Frontal cortex (tissue), 4 donors: ENCODE results near the gene L3MBTL2. TPM values are rescaled to one million over a fixed set of nuclear protein-coding genes. Genes with fewer than 3 reads are reported as not detected.
"Not testable (repeated sequence)": the region's sequence is repeated elsewhere in the genome, so short reads cannot be mapped to it uniquely, and the experiment has no call there.

Experiments used
- DNase-seq, 2 donors: peaks; one replicate each; pipeline ENCODE4 v3.0.0; 2012; ENCODE audit warnings: low spot score in 2 of 2
- FAIRE-seq: peaks from 2 replicates; lab custom pipeline; 2012; peaks lifted over from hg19 to GRCh38; lab: Jason Lieb, UNC
- total RNA-seq: library from RNA; depleted of rRNA; stranded (reverse); fragments of >200 nt; gene quantifications from one replicate; pipeline ENCODE4 v1.2.3, GENCODE V29; 2014
- donor health status: control.
- donor health status: control.
- donor health status: control.

The L3MBTL2 gene
- 22.8 TPM for total RNA-seq

DNA sequence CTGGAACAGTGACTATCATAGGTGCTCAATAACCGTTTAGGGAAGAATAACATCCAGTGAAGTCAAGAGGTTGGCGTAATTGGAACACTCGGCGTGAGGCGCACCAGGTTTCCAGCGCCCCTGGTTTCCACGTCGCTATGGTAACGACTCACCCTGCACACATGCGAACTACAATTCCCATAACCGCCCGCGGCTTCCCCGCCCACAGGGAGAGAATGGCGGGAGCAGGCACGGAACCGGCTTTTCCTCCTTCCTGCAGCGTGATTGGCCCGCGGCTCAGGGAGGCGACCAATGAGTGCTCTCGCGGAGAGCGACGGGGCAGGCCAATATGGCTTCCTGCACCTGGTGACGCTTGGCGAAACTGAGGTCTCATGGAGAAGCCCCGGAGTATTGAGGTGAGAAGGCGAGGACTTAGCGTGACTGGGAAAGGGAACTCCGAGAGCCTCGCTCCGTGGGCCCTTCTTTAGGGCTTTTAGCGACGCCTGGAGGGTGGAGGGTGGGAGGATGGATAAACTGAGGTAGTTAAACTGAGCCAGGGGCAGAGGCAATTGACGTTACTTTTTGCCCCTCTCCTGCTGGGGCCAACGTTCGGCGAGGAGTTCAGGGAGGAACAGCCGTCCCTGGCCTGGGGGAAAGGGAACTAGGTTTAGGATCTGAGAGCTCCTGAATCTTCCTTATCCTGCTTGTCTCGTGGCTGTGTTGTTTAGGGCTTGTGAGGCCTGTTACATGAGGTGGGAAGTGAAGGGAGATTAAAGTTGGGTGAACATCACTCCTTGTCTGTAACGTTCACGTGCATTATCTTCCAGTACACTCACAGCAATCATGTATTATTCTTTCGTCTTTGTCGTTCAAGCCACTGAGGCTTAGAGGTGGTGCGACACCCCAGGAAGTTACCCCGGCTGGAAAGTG, at the start of gene L3MBTL2:
Gene L3MBTL2, plus strand, starts transcription at position 321 of the 909 bp plus-strand sequence. Its CDS starts 51 bp downstream, at position 372.
- FAIRE-seq (peak; percentile 90), DNase-seq (peak; percentile 88 to 99)

DNA sequence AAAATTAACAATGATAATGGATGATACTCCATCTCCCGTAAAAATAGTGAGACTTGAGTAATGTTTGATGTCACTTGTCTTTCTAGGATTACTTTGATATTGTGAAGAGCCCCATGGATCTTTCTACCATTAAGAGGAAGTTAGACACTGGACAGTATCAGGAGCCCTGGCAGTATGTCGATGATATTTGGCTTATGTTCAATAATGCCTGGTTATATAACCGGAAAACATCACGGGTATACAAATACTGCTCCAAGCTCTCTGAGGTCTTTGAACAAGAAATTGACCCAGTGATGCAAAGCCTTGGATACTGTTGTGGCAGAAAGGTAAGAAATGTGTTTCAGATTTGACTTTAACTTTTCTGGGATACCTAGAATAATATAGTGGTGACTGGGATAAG, 48.0 kb upstream of the L3MBTL2 start:
- FAIRE-seq: no peak
- DNase-seq: no peak

DNA sequence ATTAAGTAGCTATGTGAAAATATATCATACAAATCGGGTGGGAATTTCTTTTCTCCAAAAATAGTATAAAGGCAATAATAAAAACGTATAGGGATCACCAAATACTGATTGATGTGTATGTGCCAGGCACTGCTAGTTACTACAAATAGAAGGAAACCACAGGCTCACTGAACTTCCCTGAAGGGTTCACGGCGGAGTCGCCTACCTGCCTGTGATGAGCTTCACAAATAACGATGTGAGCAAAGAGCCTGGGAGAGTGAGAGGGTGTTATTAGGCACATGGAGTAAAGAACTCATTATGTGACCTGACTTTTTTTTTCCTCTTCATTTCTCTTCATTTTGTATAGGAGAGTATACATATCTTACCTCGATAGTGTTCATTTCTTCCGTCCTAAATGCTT, 36.0 kb upstream of the L3MBTL2 start:
- DNase-seq (no peak), FAIRE-seq (no peak)

DNA sequence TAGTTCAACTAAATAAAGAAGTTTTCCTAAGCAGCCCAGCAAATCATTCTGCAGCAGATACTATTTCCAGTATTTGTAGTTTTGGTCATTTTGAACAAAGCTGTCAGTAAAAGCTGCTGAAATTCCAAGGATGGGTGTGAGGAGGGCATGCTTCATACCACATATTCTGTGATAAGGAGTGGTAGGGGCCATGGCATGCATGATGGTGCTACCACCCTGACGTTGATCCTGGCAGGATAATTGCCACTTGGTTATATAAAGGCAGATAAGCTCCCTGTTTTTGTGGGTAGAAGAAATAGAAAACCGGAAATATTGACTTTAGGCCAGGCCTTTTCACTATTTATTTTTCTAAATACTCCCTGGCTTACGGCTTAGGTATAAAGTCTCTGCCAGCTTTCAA, 33.1 kb upstream of the L3MBTL2 start:
- FAIRE-seq (no peak), DNase-seq (no peak)

DNA sequence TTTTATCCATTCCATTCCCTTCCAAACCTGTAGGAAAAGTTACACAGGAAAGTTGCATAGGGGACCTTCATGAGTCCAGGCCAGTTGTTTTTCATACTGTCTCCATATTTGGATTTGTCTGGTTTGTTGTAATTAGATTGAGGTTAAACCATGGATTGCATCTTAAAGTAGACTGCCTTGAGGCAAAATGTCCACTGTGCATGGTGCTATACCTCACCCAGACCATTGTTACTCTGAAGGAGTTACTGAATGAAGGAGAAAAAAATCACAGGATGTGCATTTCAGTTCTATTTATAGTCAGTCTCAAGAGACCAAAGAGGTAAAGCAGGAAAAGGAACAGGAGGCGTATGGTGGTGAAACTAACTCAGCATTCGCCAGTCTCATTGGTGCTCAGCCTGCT, 29.6 kb upstream of the L3MBTL2 start:
- DNase-seq (no peak), FAIRE-seq (no peak)

DNA sequence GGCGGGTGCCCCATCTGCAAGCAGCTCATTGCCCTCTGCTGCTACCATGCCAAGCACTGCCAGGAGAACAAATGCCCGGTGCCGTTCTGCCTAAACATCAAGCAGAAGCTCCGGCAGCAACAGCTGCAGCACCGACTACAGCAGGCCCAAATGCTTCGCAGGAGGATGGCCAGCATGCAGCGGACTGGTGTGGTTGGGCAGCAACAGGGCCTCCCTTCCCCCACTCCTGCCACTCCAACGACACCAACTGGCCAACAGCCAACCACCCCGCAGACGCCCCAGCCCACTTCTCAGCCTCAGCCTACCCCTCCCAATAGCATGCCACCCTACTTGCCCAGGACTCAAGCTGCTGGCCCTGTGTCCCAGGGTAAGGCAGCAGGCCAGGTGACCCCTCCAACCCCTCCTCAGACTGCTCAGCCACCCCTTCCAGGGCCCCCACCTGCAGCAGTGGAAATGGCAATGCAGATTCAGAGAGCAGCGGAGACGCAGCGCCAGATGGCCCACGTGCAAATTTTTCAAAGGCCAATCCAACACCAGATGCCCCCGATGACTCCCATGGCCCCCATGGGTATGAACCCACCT, 28.0 kb upstream of the L3MBTL2 start:
- DNase-seq (no peak), FAIRE-seq (no peak)

DNA sequence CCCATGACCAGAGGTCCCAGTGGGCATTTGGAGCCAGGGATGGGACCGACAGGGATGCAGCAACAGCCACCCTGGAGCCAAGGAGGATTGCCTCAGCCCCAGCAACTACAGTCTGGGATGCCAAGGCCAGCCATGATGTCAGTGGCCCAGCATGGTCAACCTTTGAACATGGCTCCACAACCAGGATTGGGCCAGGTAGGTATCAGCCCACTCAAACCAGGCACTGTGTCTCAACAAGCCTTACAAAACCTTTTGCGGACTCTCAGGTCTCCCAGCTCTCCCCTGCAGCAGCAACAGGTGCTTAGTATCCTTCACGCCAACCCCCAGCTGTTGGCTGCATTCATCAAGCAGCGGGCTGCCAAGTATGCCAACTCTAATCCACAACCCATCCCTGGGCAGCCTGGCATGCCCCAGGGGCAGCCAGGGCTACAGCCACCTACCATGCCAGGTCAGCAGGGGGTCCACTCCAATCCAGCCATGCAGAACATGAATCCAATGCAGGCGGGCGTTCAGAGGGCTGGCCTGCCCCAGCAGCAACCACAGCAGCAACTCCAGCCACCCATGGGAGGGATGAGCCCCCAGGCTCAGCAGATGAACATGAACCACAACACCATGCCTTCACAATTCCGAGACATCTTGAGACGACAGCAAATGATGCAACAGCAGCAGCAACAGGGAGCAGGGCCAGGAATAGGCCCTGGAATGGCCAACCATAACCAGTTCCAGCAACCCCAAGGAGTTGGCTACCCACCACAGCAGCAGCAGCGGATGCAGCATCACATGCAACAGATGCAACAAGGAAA, 27.3 kb upstream of the L3MBTL2 start:
- no peak for FAIRE-seq
- no peak for DNase-seq

DNA sequence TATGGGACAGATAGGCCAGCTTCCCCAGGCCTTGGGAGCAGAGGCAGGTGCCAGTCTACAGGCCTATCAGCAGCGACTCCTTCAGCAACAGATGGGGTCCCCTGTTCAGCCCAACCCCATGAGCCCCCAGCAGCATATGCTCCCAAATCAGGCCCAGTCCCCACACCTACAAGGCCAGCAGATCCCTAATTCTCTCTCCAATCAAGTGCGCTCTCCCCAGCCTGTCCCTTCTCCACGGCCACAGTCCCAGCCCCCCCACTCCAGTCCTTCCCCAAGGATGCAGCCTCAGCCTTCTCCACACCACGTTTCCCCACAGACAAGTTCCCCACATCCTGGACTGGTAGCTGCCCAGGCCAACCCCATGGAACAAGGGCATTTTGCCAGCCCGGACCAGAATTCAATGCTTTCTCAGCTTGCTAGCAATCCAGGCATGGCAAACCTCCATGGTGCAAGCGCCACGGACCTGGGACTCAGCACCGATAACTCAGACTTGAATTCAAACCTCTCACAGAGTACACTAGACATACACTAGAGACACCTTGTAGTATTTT, 26.6 kb upstream of the L3MBTL2 start:
- DNase-seq: no peak
- no peak for FAIRE-seq

DNA sequence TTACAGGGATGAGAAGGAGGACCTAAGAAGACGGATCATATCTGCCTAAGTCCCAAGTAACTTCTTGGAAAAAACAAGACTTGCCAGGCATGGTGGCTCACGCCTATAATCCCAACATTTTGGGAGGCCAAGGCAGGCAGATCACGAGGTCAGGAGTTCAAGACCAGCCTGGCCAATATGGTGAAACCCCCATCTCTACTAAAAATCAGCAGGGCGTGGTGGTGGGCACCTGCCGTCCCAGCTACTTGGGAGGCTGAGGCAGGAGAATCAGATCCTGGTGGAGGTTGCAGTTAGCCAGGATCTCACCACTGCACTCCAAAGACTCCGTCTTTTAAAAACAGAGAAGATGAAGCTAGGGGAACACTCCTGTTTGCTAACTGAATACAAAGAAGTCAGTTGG, 24.8 kb upstream of the L3MBTL2 start:
- not testable (repeated sequence) for DNase-seq, FAIRE-seq

DNA sequence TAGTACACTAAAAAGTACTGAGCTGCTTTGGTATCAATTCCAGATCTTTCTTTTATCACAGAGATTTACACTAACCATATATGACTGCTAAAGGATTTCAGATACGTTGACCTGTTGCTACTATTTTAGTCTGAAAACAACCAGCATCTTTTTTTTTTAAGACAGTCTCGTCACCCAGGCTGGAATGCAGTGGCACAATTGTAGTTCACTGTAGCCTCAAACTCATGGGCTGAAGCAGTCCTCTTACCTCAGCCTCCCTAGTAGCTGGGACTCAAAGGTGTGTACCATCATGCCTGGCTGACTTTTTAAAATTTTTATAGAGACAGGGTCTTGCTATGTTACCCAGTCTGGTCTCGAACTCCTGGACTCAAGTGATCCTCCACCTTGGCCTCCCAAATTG, 24.2 kb upstream of the L3MBTL2 start:
- DNase-seq (no peak), FAIRE-seq (no peak)

DNA sequence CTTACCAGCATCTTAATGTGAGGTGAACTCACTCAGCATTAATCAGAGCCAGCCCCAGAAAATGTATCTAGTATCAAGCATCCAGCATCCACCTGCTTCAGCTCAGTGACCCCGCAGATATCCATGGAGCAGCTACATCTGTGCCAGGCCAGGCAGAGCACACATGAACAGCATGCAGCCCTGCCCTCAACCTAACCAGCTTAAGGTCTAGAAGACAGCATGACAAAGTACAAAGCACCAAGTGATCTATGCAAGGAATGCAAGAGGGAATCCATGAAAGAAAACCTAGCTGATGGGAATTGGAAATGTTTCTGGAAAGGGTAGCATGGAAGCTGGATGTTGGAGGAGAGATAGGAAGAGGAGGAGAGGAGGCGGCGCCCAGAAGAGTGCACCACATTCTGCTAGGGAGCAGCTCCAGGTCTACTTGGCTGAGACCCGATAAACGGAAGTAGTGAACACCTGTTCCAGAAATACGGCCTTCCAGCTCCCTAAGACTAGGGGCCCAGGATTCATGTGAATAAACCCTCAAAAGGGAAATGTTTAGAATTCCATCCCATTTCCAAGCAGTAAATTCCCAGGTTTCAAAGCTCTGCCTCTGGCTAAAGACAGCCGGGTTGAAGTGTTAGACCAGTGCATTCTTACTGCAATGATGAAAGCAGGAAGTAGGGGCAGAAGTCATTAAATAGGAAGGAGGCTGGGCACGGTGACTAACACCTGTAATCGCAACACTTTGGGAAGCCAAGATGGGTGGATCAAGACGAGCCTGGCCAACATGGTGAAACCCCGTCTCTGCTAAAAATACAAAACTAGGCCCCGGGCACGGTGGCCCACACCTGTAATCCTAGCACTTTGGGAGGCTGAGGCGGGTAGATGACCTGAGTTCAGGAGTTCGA, 23.5 kb upstream of the L3MBTL2 start:
- FAIRE-seq (no peak), DNase-seq (no peak)

DNA sequence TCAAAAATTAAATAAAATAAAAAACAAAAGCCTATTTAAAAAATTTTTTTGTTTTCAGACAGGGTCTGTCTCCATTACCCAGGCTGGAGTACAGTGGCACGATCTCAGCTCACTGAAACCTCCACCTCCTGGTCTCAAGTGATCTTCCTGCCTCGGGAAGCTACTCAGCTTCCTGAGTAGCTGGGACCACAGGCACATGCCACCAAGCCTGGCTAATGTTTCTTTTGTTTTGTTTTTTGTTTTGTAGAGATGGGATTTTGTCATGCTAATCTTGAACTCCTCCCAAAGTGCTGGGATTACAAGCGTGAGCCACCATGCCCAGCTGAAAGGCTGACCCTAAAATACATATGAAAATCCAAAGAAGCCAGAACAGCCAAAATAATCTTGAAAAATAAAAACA, 20.4 kb upstream of the L3MBTL2 start:
- no peak for DNase-seq

DNA sequence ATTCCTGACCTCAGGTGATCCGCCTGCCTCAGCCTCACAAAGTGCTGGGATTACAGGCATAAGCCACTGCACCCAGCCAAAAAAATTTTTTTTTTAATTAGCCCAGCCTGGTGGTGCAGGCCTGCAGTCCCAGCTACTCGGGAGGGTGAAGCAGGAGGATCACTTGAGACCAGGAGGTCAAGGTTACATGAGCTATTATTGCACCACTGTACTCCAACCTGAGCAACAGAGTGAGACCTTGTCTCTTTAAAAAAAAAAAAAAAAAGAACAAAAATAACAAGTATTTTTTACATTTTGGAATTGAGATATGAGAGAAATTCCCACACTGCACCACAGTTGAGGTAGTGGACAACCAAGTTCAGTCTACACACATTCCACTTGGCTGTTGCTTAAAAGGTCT, 13.6 kb upstream of the L3MBTL2 start:
- no peak for DNase-seq
- no peak for FAIRE-seq

More for the DNA sequence above, 20.4 kb upstream of the L3MBTL2 start:
- no peak for FAIRE-seq

DNA sequence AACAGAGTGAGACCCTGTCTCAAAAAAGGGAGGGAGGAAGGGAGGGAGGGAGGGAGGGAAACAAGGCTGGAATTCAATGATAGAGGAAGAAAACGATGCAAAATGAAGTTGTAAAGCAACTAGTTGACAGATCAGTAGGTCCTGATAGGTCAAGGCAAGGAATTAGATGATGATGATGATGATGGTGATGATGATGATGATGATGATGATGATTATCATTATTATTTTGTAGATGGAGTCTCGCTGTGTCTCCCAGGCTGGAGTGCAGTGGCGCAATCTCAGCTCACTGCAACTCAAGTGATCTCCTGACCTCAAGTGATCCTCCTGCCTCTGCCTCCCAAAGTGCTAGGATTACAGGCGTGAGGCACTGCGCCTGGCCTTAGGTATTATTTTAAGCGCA, 11.3 kb upstream of the L3MBTL2 start:
- FAIRE-seq (no peak), DNase-seq (no peak)

DNA sequence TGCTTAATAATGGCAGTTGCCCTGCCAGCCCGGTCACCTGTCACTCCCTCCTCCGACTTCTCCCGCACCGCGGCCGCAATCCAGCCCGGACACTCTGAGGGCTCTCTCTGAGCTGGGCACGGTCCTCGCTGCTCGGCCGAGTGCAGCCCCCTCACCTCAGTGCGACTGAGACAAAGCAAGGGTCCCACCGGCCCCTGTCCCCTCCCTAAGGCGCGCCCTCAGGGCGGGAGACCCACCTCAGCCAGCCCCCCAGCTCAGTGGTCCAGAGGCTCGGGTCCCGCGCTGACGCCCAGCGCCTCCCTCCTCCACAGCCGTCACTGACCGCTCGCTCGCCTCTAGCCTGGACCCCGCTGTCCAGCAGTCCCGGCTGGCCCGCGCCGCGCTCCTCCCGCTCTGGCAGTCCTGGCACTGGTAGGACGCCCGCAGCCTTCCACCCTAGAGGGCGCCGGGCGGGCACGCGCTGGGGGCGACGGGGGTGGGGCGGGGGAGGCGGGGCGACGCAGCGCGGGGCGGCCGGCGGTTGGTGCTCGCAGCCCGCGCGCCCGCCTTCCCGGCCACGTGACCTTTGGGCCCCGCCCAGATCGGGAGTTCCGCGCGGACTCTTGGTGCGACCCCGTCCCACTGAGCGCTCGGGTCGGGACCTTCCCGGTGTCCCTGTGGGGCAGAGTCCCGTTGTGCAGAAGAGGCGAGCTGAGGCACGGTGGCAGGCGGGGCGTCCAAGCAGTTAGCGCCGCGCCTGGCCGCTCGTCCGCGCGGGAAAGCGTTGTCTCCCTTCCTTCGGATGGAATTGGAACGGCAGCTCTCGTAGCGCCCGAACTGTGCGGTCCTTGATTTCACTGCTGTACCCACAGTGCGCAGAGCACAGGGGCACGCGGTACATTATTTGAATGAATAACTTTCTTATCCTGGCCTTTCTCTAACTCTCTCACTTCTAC, 7.8 kb upstream of the L3MBTL2 start:
- FAIRE-seq (no peak), DNase-seq (peak; percentile 97 to 98)

DNA sequence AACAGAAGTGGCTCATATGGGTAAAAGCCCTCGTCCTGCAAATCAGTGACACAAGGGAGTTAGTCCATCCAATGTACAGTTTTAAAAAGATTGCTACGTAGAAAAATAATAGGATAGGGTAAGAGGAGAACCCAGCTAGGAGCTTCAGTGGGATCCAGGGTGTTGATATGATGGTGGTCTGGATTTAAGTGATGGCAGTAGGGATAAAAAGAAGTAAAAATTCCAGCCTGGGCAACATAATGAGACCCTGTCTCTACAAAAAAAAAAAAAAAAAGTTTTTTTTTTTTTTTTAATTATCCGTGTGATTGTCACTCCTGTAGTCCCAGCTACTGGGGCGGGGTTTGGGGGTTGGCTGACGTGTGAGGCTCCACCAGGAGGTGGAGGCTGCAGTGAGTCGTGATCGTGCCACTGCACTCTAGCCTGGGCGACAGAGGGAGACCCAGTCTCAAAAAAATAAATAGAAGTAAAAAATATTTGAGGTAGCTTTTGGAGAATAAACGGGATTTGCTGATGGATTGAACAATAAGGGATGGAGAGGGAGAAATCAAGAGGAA, 7.0 kb upstream of the L3MBTL2 start:
- DNase-seq (no peak), FAIRE-seq (no peak)

DNA sequence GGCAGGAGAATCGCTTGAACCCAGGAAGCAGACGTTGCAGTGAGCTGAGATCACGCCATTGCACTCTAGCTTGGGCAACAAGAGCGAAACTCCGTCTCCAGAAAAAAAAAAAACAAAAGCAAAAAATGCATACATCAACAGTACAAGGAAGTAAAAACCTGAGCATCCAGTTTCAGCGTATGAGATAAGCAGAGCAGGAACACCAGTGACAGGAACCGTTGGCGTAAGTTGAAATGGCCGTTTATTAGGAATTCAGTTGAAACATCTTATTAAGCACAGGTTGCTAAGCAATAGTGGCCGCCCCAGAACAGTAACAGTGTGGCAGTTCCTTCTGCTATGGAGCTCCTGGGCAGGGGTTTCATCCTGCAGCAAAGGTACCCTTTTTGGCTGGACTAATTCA, 4.0 kb upstream of the L3MBTL2 start:
- FAIRE-seq (no peak), DNase-seq (no peak)

DNA sequence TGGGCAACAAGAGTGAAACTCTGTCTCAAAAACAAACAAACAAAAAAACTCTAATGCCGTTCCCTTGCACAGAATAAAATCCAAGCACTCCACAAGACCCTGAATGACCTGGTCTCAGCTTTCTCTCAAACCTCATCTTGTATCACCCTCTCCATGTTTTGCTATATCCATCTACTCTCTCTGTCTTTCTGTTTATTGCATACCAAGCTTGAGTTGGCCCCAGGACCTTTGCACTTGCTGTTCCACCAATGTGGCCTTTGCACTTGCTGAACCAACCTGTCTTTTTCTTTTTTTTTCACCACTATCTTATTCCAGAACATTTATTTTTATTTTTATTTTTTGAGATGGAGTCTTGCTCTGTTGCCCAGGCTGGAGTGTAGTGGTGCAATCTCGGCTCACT, 2.0 kb upstream of the L3MBTL2 start:
- FAIRE-seq: no peak
- no peak for DNase-seq
